Measurements from ENCODE around the gene PARVA. TPM values are rescaled to one million over a fixed set of nuclear protein-coding genes. Genes with fewer than 3 reads are reported as not detected.

Gene PARVA
- total and polyA plus RNA-seq, 8 donors = 70.2 to 108 (median 94.2) TPM

- Histone ChIP-seq H3K9me3 (no peaks in the 10 kb centered on the region), H3K27me3 (no peaks in the 10 kb centered on the region), H3K36me3 (no peaks in the 10 kb centered on the region), H3K4me1 (peaks cover 0 to 6% of the 10 kb centered on the region in 2 donors), H3K4me3 (no peak overlapping the region), H3K27ac (peak overlapping the region; percentile 23 to 40)
- peak; percentile 47 for ATAC-seq
- intact Hi-C loops (cut with DNase I) = no loop called here
- no peak for TF ChIP-seq CTCF (IDR thresholded peaks at IDR 0.05)
- peak in 1 of 4 donors; percentile 32 for DNase-seq
These were observed 178.8 kb downstream of the PARVA start for GRCh38 chr11:12556155-12556554.

- intact Hi-C loops (cut with DNase I) = no loop called here
- Histone ChIP-seq H3K27ac (peak overlapping the region in 1 of 2 donors; percentile 40), H3K4me3 (no peak overlapping the region), H3K36me3 (no peaks in the 10 kb centered on the region), H3K4me1 (peaks cover 0 to 6% of the 10 kb centered on the region in 2 donors), H3K27me3 (no peaks in the 10 kb centered on the region), H3K9me3 (no peaks in the 10 kb centered on the region)
- peak; percentile 78 for ATAC-seq
- DNase-seq = peak in 3 of 4 donors; percentile 72 to 91 (median 90)
- TF ChIP-seq CTCF (IDR thresholded peaks at IDR 0.05) = no peak
These were observed 179.5 kb downstream of the PARVA start for GRCh38 chr11:12556788-12557384.

GRCh38 chr11:12559011-12559410, 181.6 kb downstream of the PARVA start:
- no peak overlapping the region for H3K4me3 ChIP-seq
- intact Hi-C loops (cut with DNase I) = no loop called here
- no peak for ATAC-seq
- H3K27ac ChIP-seq = no peak overlapping the region
- no peaks in the 10 kb centered on the region for H3K27me3 ChIP-seq
- H3K4me1 ChIP-seq = peaks cover 0 to 6% of the 10 kb centered on the region in 2 donors
- TF ChIP-seq CTCF (IDR thresholded peaks at IDR 0.05) = no peak
- DNase-seq = no peak
- no peaks in the 10 kb centered on the region for H3K36me3 ChIP-seq
- H3K9me3 ChIP-seq = no peaks in the 10 kb centered on the region

GRCh38 chr11:12560362-12560761, 183.0 kb downstream of the PARVA start:
- intact Hi-C loops (cut with DNase I) = no loop called here
- Histone ChIP-seq H3K36me3 (no peaks in the 10 kb centered on the region), H3K27me3 (no peaks in the 10 kb centered on the region), H3K27ac (no peak overlapping the region), H3K4me1 (peaks cover 0 to 6% of the 10 kb centered on the region in 2 donors), H3K9me3 (no peaks in the 10 kb centered on the region), H3K4me3 (no peak overlapping the region)
- ATAC-seq (no peak), DNase-seq (no peak)
- no peak for TF ChIP-seq CTCF (IDR thresholded peaks at IDR 0.05)

- TF ChIP-seq CTCF (IDR thresholded peaks at IDR 0.05) = no peak
- H3K4me3 ChIP-seq = no peak overlapping the region
- H3K27me3 ChIP-seq = no peaks in the 10 kb centered on the region
- no peaks in the 10 kb centered on the region for H3K36me3 ChIP-seq
- ATAC-seq (no peak), DNase-seq (no peak)
- peaks cover 0 to 6% of the 10 kb centered on the region in 2 donors for H3K4me1 ChIP-seq
- no peaks in the 10 kb centered on the region for H3K9me3 ChIP-seq
- intact Hi-C loops (cut with DNase I) = no loop called here
- H3K27ac ChIP-seq = no peak overlapping the region
These were observed 183.5 kb downstream of the PARVA start for GRCh38 chr11:12560861-12561260.
